ENCODE results near the gene MPHOSPH6. TPM values are rescaled to one million over a fixed set of nuclear protein-coding genes. Genes with fewer than 3 reads are reported as not detected.

Gene MPHOSPH6
- total RNA-seq, 2 donors from 2014 or later = 25.5 to 35.8 TPM

DNA sequence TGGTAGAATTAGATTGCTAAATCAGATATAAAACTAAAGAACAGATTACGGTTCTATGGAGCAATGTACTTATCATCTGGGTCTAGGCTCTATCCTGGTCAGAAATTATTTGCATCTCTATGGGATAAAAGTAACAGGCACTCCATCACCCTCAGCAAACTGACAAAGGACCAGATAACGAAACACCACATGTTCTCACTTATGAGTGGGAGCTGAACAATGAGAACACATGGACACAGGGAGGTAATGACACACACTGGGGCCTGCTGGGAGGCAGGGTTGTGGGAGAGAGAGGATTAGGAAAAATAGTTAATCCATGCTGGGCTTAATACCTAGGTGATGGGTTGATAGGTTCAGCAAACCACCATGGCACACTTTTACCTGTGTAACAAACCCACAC, 61.9 kb downstream of the MPHOSPH6 start:
- no peak overlapping the region for H3K27ac Mint-ChIP-seq
- peaks cover 0 to 5% of the 10 kb centered on the region in 2 donors for H3K9me3 Mint-ChIP-seq
- DNase-seq (ENCODE audit: low spot score in 2 of 2) (no peak), ATAC-seq (no peak)
- H3K36me3 Mint-ChIP-seq = no peaks in the 10 kb centered on the region

DNA sequence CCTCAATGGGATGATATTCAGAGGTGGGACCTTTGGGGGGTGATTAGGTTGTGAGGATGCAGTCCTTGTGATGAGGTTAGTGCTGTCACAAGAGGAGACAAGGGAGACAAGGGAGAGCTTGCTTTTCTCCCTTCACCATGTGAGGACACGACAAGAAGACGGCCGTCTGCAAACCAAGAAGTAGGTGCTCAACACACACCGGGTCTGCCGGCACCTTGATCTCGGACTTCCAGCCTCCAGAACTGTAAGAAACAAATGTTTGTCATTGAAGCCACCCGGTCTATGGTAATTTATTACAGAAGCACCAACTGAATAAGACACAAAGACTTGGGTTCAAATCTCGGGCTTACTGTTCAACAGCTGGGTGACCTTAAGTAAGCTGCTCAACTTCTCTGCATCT, 64.9 kb downstream of the MPHOSPH6 start:
- Mint-ChIP-seq H3K9me3 (peaks cover 0 to 5% of the 10 kb centered on the region in 2 donors), H3K27ac (no peak overlapping the region), H3K36me3 (no peaks in the 10 kb centered on the region)
- ATAC-seq = no peak
- no peak for DNase-seq (ENCODE audit: low spot score in 2 of 2)

Other genes starting within 250 kb of the MPHOSPH6 start
- gene SDR42E1, start 158.8 kb downstream of the MPHOSPH6 start, total RNA-seq = 10 to 100 TPM in 1 of 2 donors, under 1 TPM in 1; 0.07 to 11.0 TPM
- gene HSD17B2, start 135.0 kb downstream of the MPHOSPH6 start, total RNA-seq = not detected